SK-N-SH (cell line): ENCODE results near the gene MTA3. TPM values are rescaled to one million over a fixed set of nuclear protein-coding genes. Genes with fewer than 3 reads are reported as not detected.

ENCODE experiments used
- CTCF ChIA-PET: fragments of 300-600, 350-600 bp; formaldehyde crosslinking; extraction: SDS; loops from one replicate; lab custom pipeline; 2021; lab: Yijun Ruan, JAX
- POLR2A ChIA-PET: fragments of 350-600 bp; sonication (Branson Sonifier 250); formaldehyde crosslinking; extraction: SDS; loops from one replicate; lab custom pipeline; 2020; ENCODE audit warnings: antibody characterized with exemption, inconsistent platforms; lab: Yijun Ruan, JAX
- DNase-seq: peaks from one replicate; pipeline ENCODE4 v3.0.0; 2012
- H2AFZ ChIP-seq: fragments of 200-600 bp; sonication (generic); 2 replicates; pipeline ENCODE4 v1.8.1; 2016; ENCODE audit warnings: antibody characterized with exemption, mild to moderate bottlenecking, low read depth
- H3F3A ChIP-seq: fragments of 200-600 bp; sonication (generic); replicated peaks from 2 replicates; pipeline ENCODE3; 2016; ENCODE audit warnings: antibody characterized with exemption, mild to moderate bottlenecking; ENCODE audit not compliant: insufficient read depth
- H3K27ac ChIP-seq, 2 experiments: fragments of 200-500 bp in 1 of 2; fragments of 200-600 bp in 1 of 2; sonication (Bioruptor generic) in 1 of 2; sonication (generic), shearing (Covaris generic) in 1 of 2; 2 replicates each; pipeline versions ENCODE4 v1.5.1 to v1.6.1; 2014 to 2016; ENCODE audit warnings: low read depth in 2 of 2, inconsistent platforms in 1 of 2, low read length in 1 of 2, mild to moderate bottlenecking in 1 of 2, mixed read lengths in 1 of 2
- H3K27me3 ChIP-seq: fragments of 200-600 bp; sonication (generic), shearing (Covaris generic); 2 replicates; pipeline ENCODE4 v1.6.1; 2016; ENCODE audit warnings: mixed run types; ENCODE audit not compliant: insufficient read depth
- H3K36me3 ChIP-seq, 2 experiments: fragments of 200-500 bp in 1 of 2; fragments of 200-600 bp in 1 of 2; sonication (Bioruptor generic) in 1 of 2; sonication (generic) in 1 of 2; replicated peaks in 1 of 2; 2 replicates each; pipeline versions ENCODE3 to v1.5.1; 2014 to 2016; ENCODE audit warnings: low read length in 1 of 2, mild to moderate bottlenecking in 1 of 2; ENCODE audit not compliant: insufficient read depth in 2 of 2, control insufficient read depth in 1 of 2
- H3K4me1 ChIP-seq, 2 experiments: fragments of 200-500 bp in 1 of 2; fragments of 200-600 bp in 1 of 2; sonication (Bioruptor generic) in 1 of 2; sonication (generic), shearing (Covaris generic) in 1 of 2; 2 replicates each; pipeline versions ENCODE4 v1.5.1 to v1.6.1; 2014 to 2016; ENCODE audit warnings: low read depth in 1 of 2, low read length in 1 of 2, mixed run types in 1 of 2; ENCODE audit not compliant: insufficient read depth in 2 of 2, control insufficient read depth in 1 of 2
- H3K4me2 ChIP-seq: fragments of 200-600 bp; sonication (generic), shearing (Covaris generic); 2 replicates; pipeline ENCODE4 v1.6.1; 2017; ENCODE audit warnings: mixed run types
- H3K4me3 ChIP-seq, 2 experiments: fragments of 200-500 bp in 1 of 2; fragments of 200-600 bp in 1 of 2; sonication (Bioruptor generic) in 1 of 2; sonication (generic), shearing (Covaris generic) in 1 of 2; 2 replicates each; pipeline versions ENCODE4 v1.5.1 to v1.8.1; 2014 to 2016; ENCODE audit warnings: low read depth in 2 of 2, inconsistent platforms in 1 of 2, low read length in 1 of 2, mild to moderate bottlenecking in 1 of 2, mixed read lengths in 1 of 2, moderate library complexity in 1 of 2
- H3K79me2 ChIP-seq: fragments of 200-600 bp; sonication (generic); 2 replicates; pipeline ENCODE4 v1.8.1; 2017; ENCODE audit warnings: mild to moderate bottlenecking; ENCODE audit not compliant: insufficient read depth
- H3K9ac ChIP-seq: fragments of 200-600 bp; sonication (generic); 2 replicates; pipeline ENCODE4 v1.6.1; 2017; ENCODE audit warnings: mixed run types
- H3K9me2 ChIP-seq: fragments of 200-600 bp; sonication (generic); 2 replicates; pipeline ENCODE4 v1.6.1; 2017; ENCODE audit warnings: mixed run types
- H3K9me3 ChIP-seq: fragments of 200-600 bp; sonication (generic); 2 replicates; pipeline ENCODE4 v1.6.1; 2017; ENCODE audit warnings: mixed run types, mild to moderate bottlenecking, moderate library complexity
- H4K20me1 ChIP-seq: fragments of 200-600 bp; sonication (generic); 2 replicates; pipeline ENCODE4 v1.6.1; 2017; ENCODE audit warnings: mild to moderate bottlenecking, mixed run types; ENCODE audit not compliant: insufficient read depth
- CHD2 ChIP-seq: fragments of 150-350 bp; IDR thresholded peaks from 2 replicates; pipeline ENCODE4 v1.6.1; 2018; ENCODE audit warnings: low read length; ENCODE audit not compliant: partially characterized antibody
- ELF1 ChIP-seq: IDR thresholded peaks from 2 replicates; pipeline ENCODE4 v1.4.0; 2012
- FOXJ3 ChIP-seq: sonication (generic); formaldehyde crosslinking; IDR thresholded peaks from 2 replicates; pipeline ENCODE4 v1.5.1; 2020; ENCODE audit warnings: mild to moderate bottlenecking, missing genetic modification reagents
- MEF2A ChIP-seq: IDR thresholded peaks from 2 replicates; pipeline ENCODE4 v1.4.0; 2012; ENCODE audit warnings: low read depth, borderline replicate concordance
- NFIC ChIP-seq: IDR thresholded peaks from 2 replicates; pipeline ENCODE4 v1.4.0; 2012; ENCODE audit warnings: borderline replicate concordance
- PBX3 ChIP-seq: IDR thresholded peaks from 2 replicates; pipeline ENCODE4; 2012
- RFX5 ChIP-seq: IDR thresholded peaks from 2 replicates; pipeline ENCODE4 v1.6.1; 2012; ENCODE audit warnings: mild to moderate bottlenecking, improper control_type of control experiment, low read length
- SIN3A ChIP-seq: IDR thresholded peaks from 2 replicates; pipeline ENCODE4 v1.6.1; 2012; ENCODE audit warnings: low read depth, mild to moderate bottlenecking, low read length, moderate library complexity, borderline replicate concordance
- SMC3 ChIP-seq: IDR thresholded peaks from 2 replicates; pipeline ENCODE4 v1.6.1; 2012; ENCODE audit warnings: low read depth, low read length, improper control_type of control experiment
- TAF1 ChIP-seq: IDR thresholded peaks from 2 replicates; pipeline ENCODE4 v1.6.1; 2012; ENCODE audit warnings: low read depth, mild to moderate bottlenecking, low read length, moderate library complexity, borderline replicate concordance
- TCF12 ChIP-seq: IDR thresholded peaks from 2 replicates; pipeline ENCODE4 v1.4.0; 2012
- YY1 ChIP-seq: IDR thresholded peaks from 2 replicates; pipeline ENCODE4 v1.4.0; 2012; ENCODE audit warnings: low read depth, mild to moderate bottlenecking
- ZBTB33 ChIP-seq: IDR thresholded peaks from 2 replicates; pipeline ENCODE4 v1.4.0; 2012; ENCODE audit warnings: low read depth, borderline replicate concordance
- WGBS: methylation state at CpG from one replicate; pipeline ENCODE4 v1.1.6; 2017; ENCODE audit warnings: low lambda C conversion rate; 5-methylcytosine and 5-hydroxymethylcytosine counted together
- polyA plus RNA-seq, 3 experiments: library from polyadenylated mRNA; depleted of rRNA; stranded (reverse); fragments of >200 nt; gene quantifications; 2 replicates each; pipeline ENCODE4 v1.2.3, GENCODE V29; 2012
- TF ChIP-seq, protein P1 (sequence below): IDR thresholded peaks from 2 replicates; pipeline ENCODE4 v1.4.0; 2012; ENCODE audit warnings: low read depth, borderline replicate concordance
- TF ChIP-seq, protein P2 (sequence below): fragments of 150-350 bp; IDR thresholded peaks from 2 replicates; pipeline ENCODE4 v1.6.1; 2016; ENCODE audit warnings: mild to moderate bottlenecking, low read depth, low read length
- TF ChIP-seq, protein P3 (sequence below): fragments of 200-600 bp; sonication (generic); IDR thresholded peaks from 2 replicates; pipeline ENCODE4 v1.6.1; 2017; ENCODE audit warnings: antibody characterized with exemption, mild to moderate bottlenecking, moderate library complexity

MTA3 gene
- polyA plus RNA-seq, 1 of the 3 experiments (the other 2 are of a cell fraction) = 30.8 TPM

- no peak for TF ChIP-seq TAF1
Observed at GRCh38 chr2:42756966-42757513, 188.6 kb downstream of the MTA3 start (continued).

DNA sequence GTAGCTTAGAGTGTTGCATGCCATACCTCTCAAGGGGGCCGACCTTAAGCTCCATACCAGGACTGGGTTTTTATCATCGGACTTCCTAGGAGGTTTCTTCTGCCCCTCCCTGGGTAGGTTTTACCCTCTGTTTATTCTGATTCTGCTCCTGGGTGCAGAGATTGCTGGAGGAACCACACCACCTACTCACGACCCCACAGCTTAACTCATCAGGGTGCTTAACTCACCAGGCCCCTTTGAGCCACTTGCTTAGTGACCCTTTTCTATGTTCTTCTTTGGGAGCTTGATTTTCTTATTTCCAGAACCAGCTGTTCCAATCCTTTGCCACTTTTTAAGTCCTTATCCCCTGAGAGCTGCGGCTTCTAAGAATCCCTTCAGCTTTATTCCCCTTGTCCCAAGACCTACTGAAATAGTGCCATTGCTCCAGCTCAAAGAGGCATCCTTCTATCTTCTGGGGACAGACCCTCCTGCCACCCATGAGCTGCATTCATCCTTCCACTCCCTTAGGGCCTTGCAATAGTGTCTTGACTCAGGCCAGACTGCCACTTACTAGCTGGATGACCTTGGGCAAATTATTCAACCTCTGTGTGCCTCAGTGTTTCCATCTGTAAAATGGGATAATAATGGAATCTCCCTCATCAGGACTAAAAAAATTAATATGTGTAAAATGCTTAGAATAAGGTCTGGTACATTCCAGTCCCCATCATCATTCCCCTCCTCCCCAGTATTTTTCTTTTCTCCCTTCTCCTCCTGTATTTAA lies 189.7 kb downstream of the MTA3 start:
- CTCF ChIA-PET = interaction anchor here (0.6 to 3.2 kb wide), 7 partner anchors 12 to 1163 kb away, joined by 3 to 19 read pairs (median 3); no protein-coding TSS in a partner anchor
- H3K4me2 ChIP-seq = no peak overlapping the region
- POLR2A ChIA-PET = no interaction called here
- no peaks in the 10 kb centered on the region for H3K9me3 ChIP-seq
- H4K20me1 ChIP-seq = no peaks in the 10 kb centered on the region
- no peak overlapping the region for H3K9ac ChIP-seq
- WGBS = 74% methylated on average over 4 of the region's 4 CpGs
- H3K79me2 ChIP-seq = no peaks in the 10 kb centered on the region
- H3K4me3 ChIP-seq = no peak overlapping the region
- H3K27ac ChIP-seq = no peak overlapping the region
- TF ChIP-seq NFIC = no peak
- TF ChIP-seq FOXJ3 (CRISPR knock-in tag) = no peak
- TF ChIP-seq CHD2 = no peak
- TF ChIP-seq TCF12 = no peak
- H3K4me1 ChIP-seq = peaks cover 0 to 33% of the 10 kb centered on the region in 2 experiments; a peak in 1 of 4 replicates
- DNase-seq = no peak
- no peaks in the 10 kb centered on the region for H3K27me3 ChIP-seq
- H3F3A ChIP-seq = no peaks in the 10 kb centered on the region
- H2AFZ ChIP-seq = no peak overlapping the region
- no peaks in the 10 kb centered on the region for H3K9me2 ChIP-seq
- H3K36me3 ChIP-seq = no peaks in the 10 kb centered on the region

DNA sequence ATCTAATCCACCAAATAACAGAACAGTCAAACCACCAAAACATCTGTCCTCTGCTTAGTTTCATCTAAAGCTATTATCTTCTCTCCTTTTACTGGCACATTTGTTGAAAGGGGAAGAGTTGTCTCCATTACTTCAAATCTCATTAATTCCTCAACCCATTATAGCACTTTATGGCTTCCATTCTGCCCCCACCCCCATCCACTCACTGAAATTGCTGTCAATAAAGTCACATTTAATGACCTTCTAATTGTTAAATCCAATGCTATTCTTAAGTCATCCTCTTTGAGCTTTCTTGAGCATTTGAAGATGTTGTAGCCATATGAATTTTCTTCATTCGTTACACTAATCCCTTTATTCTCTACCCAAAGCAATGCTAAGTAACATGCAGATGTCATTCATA lies 190.3 kb downstream of the MTA3 start:
- ChIA-PET CTCF (interaction anchor here (0.7 to 3.2 kb wide), 5 partner anchors 11 to 263 kb away, joined by 3 to 19 read pairs (median 4); no protein-coding TSS in a partner anchor), POLR2A (no interaction called here)
- Histone ChIP-seq H3K9ac (no peak overlapping the region), H3F3A (no peaks in the 10 kb centered on the region), H3K36me3 (no peaks in the 10 kb centered on the region), H3K9me3 (no peaks in the 10 kb centered on the region), H3K4me1 (peaks cover 0 to 27% of the 10 kb centered on the region in 2 experiments; a peak in 1 of 4 replicates), H3K4me3 (no peak overlapping the region), H3K79me2 (no peaks in the 10 kb centered on the region), H3K9me2 (no peaks in the 10 kb centered on the region), H4K20me1 (no peaks in the 10 kb centered on the region), H3K27ac (no peak overlapping the region), H3K27me3 (no peaks in the 10 kb centered on the region), H3K4me2 (no peak overlapping the region), H2AFZ (no peak overlapping the region)
- DNase-seq = no peak
- 91% methylated on average over 1 of the region's 1 CpG for WGBS
- TF ChIP-seq, protein P1, sequence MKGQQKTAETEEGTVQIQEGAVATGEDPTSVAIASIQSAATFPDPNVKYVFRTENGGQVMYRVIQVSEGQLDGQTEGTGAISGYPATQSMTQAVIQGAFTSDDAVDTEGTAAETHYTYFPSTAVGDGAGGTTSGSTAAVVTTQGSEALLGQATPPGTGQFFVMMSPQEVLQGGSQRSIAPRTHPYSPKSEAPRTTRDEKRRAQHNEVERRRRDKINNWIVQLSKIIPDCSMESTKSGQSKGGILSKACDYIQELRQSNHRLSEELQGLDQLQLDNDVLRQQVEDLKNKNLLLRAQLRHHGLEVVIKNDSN = no peak
- TF ChIP-seq, protein P2, sequence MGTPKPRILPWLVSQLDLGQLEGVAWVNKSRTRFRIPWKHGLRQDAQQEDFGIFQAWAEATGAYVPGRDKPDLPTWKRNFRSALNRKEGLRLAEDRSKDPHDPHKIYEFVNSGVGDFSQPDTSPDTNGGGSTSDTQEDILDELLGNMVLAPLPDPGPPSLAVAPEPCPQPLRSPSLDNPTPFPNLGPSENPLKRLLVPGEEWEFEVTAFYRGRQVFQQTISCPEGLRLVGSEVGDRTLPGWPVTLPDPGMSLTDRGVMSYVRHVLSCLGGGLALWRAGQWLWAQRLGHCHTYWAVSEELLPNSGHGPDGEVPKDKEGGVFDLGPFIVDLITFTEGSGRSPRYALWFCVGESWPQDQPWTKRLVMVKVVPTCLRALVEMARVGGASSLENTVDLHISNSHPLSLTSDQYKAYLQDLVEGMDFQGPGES = no peak
- TF ChIP-seq PBX3 (no peak), ZBTB33 (no peak), SIN3A (no peak), RFX5 (no peak), SMC3 (no peak), YY1 (no peak), ELF1 (no peak), FOXJ3 (CRISPR knock-in tag) (no peak), MEF2A (no peak)
- TF ChIP-seq, protein P3, sequence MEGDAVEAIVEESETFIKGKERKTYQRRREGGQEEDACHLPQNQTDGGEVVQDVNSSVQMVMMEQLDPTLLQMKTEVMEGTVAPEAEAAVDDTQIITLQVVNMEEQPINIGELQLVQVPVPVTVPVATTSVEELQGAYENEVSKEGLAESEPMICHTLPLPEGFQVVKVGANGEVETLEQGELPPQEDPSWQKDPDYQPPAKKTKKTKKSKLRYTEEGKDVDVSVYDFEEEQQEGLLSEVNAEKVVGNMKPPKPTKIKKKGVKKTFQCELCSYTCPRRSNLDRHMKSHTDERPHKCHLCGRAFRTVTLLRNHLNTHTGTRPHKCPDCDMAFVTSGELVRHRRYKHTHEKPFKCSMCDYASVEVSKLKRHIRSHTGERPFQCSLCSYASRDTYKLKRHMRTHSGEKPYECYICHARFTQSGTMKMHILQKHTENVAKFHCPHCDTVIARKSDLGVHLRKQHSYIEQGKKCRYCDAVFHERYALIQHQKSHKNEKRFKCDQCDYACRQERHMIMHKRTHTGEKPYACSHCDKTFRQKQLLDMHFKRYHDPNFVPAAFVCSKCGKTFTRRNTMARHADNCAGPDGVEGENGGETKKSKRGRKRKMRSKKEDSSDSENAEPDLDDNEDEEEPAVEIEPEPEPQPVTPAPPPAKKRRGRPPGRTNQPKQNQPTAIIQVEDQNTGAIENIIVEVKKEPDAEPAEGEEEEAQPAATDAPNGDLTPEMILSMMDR = no peak
